Activated CD4-positive, alpha-beta T cell treated with anti-CD3 and anti-CD28 coated beads for 4 hours (primary cell): ENCODE results near the gene IL17RE.
A peak's percentile ranks its signal among the peaks of the same experiment; 100 is the strongest.

Experiments used
- DNase-seq, 2 donors: peaks; one replicate each; pipeline ENCODE4 v3.0.0-alpha.2; 2020

IL17RE gene

DNA sequence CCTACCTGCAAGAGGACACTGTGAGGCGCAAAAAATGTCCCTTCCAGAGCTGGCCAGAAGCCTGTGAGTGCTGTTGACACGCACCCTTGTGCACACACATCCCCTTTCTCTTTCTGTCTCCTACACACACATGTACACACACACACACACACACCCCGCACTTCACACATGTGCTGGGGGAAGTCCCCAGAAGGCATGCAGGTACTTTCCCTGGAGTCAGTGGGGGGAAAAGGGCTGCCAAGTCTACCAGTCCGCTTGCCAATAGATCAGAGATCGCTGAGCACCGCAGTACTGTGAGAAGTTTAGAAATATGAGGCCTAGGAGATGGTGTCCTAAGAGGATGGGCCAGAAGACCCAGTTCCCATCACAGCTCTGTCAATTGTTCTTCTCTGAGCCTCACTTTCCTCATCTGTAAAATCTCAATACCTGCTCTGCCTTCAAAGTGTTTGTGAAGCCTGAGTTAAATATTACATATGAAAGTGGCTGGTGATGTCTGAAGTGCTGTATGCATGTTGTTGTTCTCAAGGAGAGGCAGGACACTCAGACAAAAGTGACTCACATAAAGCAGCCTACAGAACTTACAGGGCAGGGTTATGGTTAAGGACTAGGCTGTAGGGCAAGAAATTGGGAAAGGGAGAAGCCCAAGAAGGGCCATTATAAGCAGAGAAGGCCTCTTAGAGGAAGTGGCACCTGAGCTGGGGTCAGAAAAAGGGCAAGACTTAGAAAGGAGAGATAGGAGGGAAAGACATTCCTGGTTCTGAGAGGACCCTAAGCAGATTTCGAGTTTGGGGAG is 6.8 kb downstream of the IL17RE start:
- peak in 1 of 2 donors; percentile 36 for DNase-seq

DNA sequence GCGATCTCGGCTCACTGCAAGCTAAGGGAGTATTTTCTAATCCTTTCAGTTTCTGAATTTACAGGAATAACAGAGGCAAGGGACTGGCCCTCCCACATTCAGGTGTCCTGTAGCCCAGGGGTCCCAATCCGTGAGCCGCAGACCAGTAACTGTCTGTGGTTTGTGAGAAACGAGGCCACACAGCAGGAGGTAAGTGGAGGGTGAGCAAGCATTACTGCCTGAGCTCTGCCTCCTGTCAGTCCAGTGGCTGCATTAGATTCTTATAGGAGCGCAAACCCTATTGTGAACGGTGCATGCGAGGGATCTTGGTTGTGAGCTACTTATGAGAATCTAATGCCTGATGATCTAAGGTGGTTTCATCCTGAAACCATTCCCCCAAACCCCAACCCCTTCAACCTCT is 9.2 kb downstream of the IL17RE start:
- DNase-seq = no peak

DNA sequence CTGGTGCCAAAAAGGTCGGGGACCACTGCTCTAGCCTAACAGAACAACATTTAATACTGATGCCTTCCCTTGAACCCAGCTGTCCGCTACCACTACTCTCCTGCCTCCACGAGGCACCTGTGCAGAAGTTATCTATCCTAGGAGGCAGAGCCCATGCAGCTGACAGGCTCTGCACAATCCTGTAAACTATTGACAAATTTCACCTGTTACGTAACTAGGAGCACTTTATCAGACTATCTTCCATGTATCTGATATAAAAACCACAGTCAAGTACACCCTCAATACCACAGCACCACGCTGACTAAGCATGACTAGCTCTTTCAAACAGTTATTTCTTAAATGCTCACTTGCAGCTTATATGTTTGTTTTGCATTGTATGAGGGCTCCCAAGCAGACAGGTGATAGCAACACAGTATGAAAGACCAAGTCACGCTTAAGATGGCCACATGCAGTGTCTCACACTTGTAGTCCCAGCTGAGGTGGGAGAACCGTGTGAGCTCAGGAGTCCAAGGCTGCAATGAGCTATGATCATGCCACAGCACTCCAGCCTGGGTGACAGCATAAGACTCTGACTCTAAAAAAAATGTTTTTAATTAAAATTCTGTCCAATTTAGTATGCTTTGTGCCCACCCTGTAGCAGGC is 9.8 kb downstream of the IL17RE start:
- DNase-seq = peak in 1 of 2 donors; percentile 21

GRCh38 chr3:9913601-9914000 is 11.0 kb downstream of the IL17RE start:
- no peak for DNase-seq

GRCh38 chr3:9914011-9914410 is 11.4 kb downstream of the IL17RE start:
- no peak for DNase-seq

GRCh38 chr3:9914559-9915253 is 12.1 kb downstream of the IL17RE start:
- DNase-seq = no peak

GRCh38 chr3:9915254-9916141 is 12.8 kb downstream of the IL17RE start:
- DNase-seq = peak in 1 of 2 donors; percentile 30

DNA sequence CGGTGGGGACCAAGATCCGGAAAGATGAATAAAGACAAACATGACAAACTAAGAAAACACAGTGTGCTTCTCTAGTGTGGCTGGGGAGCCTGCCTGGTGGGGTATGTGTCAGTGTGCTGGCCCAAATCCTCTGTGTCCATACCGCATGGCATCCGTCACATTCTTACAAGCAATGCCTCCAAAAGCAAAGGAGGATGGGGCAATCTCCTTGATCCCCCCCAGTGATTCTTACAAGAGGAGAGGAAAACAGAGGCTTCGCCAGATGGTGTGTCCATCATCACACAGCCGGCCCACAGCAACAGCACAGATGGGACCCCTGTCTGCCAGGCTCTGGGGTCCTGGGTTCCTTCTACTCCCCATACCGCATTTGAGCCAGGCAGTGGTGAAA is 13.7 kb downstream of the IL17RE start:
- no peak for DNase-seq

DNA sequence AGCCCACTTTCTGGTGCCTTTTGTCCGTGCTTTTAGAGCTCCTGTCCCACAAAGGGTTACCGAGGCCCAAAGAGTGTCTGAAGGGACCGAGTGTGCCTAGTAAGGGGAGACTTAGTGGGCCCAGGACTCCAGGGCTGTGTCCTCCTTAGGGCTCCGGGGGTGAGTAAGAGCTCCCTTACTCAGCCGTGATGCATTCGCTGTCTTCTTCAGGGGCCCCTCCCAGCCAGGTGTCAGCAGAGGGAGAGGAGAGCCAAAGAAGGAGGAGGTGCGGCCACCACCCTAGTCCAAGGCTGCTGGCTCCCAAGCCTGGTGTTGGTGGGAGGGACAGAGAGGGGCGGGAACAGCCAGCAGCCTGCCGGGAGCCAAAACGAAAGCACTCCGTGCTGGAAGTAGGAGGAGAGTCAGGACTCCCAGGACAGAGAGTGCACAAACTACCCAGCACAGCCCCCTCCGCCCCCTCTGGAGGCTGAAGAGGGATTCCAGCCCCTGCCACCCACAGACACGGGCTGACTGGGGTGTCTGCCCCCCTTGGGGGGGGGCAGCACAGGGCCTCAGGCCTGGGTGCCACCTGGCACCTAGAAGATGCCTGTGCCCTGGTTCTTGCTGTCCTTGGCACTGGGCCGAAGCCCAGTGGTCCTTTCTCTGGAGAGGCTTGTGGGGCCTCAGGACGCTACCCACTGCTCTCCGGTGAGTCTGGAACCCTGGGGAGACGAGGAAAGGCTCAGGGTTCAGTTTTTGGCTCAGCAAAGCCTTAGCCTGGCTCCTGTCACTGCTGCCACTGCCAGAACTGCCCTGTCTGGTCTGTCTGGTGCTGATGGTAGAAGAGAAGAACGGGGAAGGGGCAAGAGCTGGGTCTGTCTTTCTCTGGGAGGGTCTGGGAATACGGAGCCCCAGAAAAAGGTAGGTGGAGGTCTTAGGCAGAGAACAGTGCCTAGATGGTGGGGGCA is 14.4 kb downstream of the IL17RE start, which contains the start of gene IL17RC:
Gene IL17RC, plus strand, starts transcription at position 365 of the 947 bp plus-strand sequence. Its CDS starts 218 bp downstream, at position 583.
- peak; percentile 39 to 50 for DNase-seq

DNA sequence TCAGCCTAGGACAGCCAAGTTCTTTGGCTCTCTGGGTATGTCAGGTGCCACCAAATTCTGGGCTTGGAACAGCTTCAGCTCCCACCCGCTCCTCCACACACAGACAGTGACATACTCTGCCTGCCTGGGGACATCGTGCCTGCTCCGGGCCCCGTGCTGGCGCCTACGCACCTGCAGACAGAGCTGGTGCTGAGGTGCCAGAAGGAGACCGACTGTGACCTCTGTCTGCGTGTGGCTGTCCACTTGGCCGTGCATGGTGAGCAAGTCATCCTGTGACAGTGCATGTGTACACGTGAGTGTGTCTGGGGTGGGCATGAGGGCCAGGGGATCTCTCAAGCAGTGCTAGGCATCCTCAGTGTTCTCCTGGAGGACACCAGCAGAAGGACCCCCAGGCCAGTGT is 15.2 kb downstream of the IL17RE start:
- DNase-seq = no peak

DNA sequence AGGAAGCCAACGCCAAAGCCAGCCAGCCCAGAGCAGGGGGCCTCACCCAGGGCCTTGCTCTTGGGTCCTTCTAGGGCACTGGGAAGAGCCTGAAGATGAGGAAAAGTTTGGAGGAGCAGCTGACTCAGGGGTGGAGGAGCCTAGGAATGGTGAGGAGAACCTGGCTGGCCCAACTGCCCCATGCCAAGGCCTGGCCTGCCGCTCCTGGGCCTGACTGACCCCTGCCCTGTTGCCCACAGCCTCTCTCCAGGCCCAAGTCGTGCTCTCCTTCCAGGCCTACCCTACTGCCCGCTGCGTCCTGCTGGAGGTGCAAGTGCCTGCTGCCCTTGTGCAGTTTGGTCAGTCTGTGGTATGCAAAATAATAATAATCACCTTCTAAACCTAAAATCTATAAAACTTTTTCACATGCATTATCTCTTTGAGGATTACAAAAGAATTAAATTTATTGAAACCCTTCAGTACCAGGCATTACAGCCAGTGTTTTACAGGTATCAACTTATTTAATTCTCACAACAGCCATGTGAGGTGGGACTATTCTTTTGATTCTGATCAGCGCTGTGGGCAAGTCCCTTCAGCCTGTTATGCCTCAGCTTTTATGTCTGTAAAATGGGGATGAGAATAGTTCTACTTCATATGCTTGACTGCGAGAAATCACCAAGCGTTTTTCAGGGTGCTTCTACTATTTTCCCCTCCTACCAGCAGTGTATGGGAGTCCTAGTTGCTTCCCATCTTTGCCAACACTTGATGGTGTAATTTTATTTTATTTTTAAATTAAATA is 15.8 kb downstream of the IL17RE start:
- DNase-seq = no peak

GRCh38 chr3:9928158-9928557 is 25.5 kb downstream of the IL17RE start:
- no peak for DNase-seq

- DNase-seq = no peak
Measured at GRCh38 chr3:9930804-9931418, 28.3 kb downstream of the IL17RE start.

- no peak for DNase-seq
Measured at GRCh38 chr3:9932535-9932842, 29.8 kb downstream of the IL17RE start.

GRCh38 chr3:9932843-9933560 is 30.4 kb downstream of the IL17RE start:
- DNase-seq = peak; percentile 87 to 88

DNA sequence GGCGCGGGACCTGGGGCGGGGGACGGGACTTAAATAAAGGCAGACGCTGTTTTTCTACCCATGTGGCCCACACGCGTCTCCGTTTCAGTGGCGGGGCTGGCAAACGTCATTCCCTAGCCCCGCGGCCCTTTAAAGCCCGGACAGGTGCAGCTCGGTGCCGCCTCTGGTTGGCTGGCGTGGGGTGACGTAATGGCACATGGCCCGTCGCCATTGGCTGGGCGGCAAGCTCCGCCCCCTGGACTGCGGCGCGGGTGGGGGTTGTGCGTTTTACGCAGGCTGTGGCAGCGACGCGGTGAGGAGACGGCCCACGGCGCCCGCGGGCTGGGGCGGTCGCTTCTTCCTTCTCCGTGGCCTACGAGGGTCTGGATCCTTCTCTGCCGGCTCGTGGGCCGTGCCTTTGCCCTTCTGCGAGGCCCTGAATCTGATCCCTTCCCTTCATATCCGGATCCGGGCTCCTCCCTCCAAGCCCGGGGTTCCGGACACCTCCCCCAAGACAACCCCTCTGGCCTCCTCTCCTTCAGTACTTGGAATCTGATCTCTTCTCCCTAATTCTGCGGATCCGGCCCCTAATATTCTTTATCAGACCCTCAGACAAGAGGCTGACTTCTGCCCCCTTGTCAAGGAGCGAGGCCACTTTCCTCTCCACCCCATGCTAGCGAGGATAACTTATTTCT is 31.1 kb downstream of the IL17RE start, which contains the start of gene CRELD1:
Gene CRELD1, plus strand, starts transcription at position 274 of the 674 bp plus-strand sequence. CDS start 605 bp downstream, outside the sequence.
- peak; percentile 97 to 98 for DNase-seq

- DNase-seq = peak in 1 of 2 donors; percentile 28
Measured at GRCh38 chr3:9934235-9934621, 31.6 kb downstream of the IL17RE start.

- DNase-seq = no peak
Measured at GRCh38 chr3:9934993-9935392, 32.3 kb downstream of the IL17RE start.

DNA sequence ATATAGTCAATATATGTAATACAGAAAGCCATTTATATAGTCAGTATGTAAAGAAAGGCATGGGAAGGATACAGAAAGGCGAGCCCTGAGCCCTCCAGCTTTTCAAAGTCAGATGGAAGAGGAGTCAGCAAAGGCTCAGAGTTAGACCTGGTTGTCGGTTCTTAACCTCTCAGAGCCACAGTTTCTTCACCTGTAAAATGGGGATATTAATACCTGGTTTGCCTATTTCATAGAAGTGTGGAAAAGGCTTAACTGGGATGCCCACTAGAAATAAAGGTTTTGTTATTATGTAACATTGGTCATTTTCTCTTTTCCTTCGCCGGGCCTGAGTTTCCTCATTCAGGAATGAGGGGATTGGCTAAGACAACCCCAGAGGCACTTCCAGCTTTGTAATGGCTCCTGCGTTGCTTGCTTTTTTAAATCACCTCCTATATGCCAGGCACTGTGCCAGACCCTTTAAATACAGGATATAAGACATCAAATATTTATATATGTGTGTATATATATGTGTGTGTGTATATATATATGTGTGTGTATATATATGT is 33.4 kb downstream of the IL17RE start:
- no peak for DNase-seq
